IMR-90 (cell line): Measurements from ENCODE around the gene HOXD13. TPM values are rescaled to one million over a fixed set of nuclear protein-coding genes. Genes with fewer than 3 reads are reported as not detected.

ENCODE experiments used
- ATAC-seq: fragments of 200-7000 bp; cut with Tn5 transposase; 2 replicates; pipeline ENCODE4 v1.9.1; 2020; ENCODE audit warnings: low read depth, mild to moderate bottlenecking, moderate library complexity
- BruUV-seq: library from RNA; stranded (reverse); fragments of 400-500 nt; replicated peaks from 2 replicates; lab custom pipeline; 2021; lab: Mats Ljungman, UMichigan
- CTCF ChIA-PET: fragments of 300-600 bp; formaldehyde crosslinking; extraction: SDS; loops from one replicate; lab custom pipeline; 2021; ENCODE audit warnings: antibody characterized with exemption; lab: Yijun Ruan, JAX
- POLR2A ChIA-PET: fragments of 300-600 bp; sonication (Branson Sonifier 250); formaldehyde crosslinking; loops from one replicate; lab custom pipeline; 2022; ENCODE audit warnings: antibody characterized with exemption; ENCODE audit not compliant: unreplicated experiment; lab: Charles Lee
- DNase-seq: peaks from one replicate; pipeline ENCODE4 v3.0.0; 2013
- H2AFZ ChIP-seq: replicated peaks from 2 replicates; pipeline ENCODE3; 2013; ENCODE audit warnings: low read length, mild to moderate bottlenecking; ENCODE audit not compliant: poor library complexity
- H2AK5ac ChIP-seq: 2 replicates; pipeline ENCODE4 v1.6.1; 2013; ENCODE audit warnings: low read depth, low read length, inconsistent platforms
- H2AK9ac ChIP-seq: replicated peaks from 2 replicates; pipeline ENCODE3; 2013; ENCODE audit warnings: mild to moderate bottlenecking, low read depth, low read length, moderate library complexity; ENCODE audit not compliant: poor library complexity
- H2BK120ac ChIP-seq: 2 replicates; pipeline ENCODE4 v1.6.1; 2013; ENCODE audit warnings: low read depth, low read length, inconsistent platforms
- H2BK15ac ChIP-seq: 3 replicates; pipeline ENCODE4 v1.6.1; 2013; ENCODE audit warnings: low read depth, low read length, inconsistent platforms
- H2BK20ac ChIP-seq: 2 replicates; pipeline ENCODE4 v1.6.1; 2013; ENCODE audit warnings: low read depth, mild to moderate bottlenecking, inconsistent platforms, low read length, moderate library complexity
- H2BK5ac ChIP-seq: 2 replicates; pipeline ENCODE4 v1.6.1; 2013; ENCODE audit warnings: mild to moderate bottlenecking, low read depth, low read length, inconsistent platforms; ENCODE audit not compliant: poor library complexity, severe bottlenecking
- H3K14ac ChIP-seq: replicated peaks from 2 replicates; pipeline ENCODE4 v1.6.1; 2013; ENCODE audit warnings: low read depth, low read length, inconsistent platforms
- H3K18ac ChIP-seq: 2 replicates; pipeline ENCODE4 v1.6.1; 2013; ENCODE audit warnings: low read depth, low read length, control low read depth
- H3K23ac ChIP-seq: 2 replicates; pipeline ENCODE4 v1.6.1; 2013; ENCODE audit warnings: low read depth, low read length, inconsistent platforms
- H3K27ac ChIP-seq: 2 replicates; pipeline ENCODE4 v1.5.1; 2013; ENCODE audit warnings: mild to moderate bottlenecking, control low read depth, low read length; ENCODE audit not compliant: insufficient read depth
- H3K27me3 ChIP-seq: 2 replicates; pipeline ENCODE4 v1.6.1; 2013; ENCODE audit warnings: low read length; ENCODE audit not compliant: control insufficient read depth, insufficient read depth
- H3K36me3 ChIP-seq: 2 replicates; pipeline ENCODE4 v1.6.1; 2013; ENCODE audit warnings: low read length, mixed read lengths; ENCODE audit not compliant: control insufficient read depth, insufficient read depth
- H3K4ac ChIP-seq: 2 replicates; pipeline ENCODE4 v1.6.1; 2013; ENCODE audit warnings: low read depth, low read length, inconsistent platforms
- H3K4me1 ChIP-seq: 2 replicates; pipeline ENCODE4 v1.6.1; 2013; ENCODE audit warnings: low read length, mixed read lengths; ENCODE audit not compliant: control insufficient read depth, insufficient read depth
- H3K4me2 ChIP-seq: 2 replicates; pipeline ENCODE4 v1.6.1; 2013; ENCODE audit warnings: low read depth, mild to moderate bottlenecking, control low read depth, low read length, moderate library complexity
- H3K4me3 ChIP-seq: 2 replicates; pipeline ENCODE4 v1.5.1; 2013; ENCODE audit warnings: low read depth, mild to moderate bottlenecking, control low read depth, low read length, moderate library complexity; ENCODE audit not compliant: insufficient read depth
- H3K56ac ChIP-seq: 2 replicates; pipeline ENCODE4 v1.6.1; 2013; ENCODE audit warnings: low read length, inconsistent platforms; ENCODE audit not compliant: insufficient read depth; ENCODE audit errors: extremely low read depth
- H3K79me1 ChIP-seq, 2 experiments: 2 replicates each; pipeline ENCODE4 v1.6.1; 2013; ENCODE audit warnings: low read length in 2 of 2, inconsistent platforms in 1 of 2, low read depth in 1 of 2
- H3K9ac ChIP-seq: 2 replicates; pipeline ENCODE4 v1.6.1; 2013; ENCODE audit warnings: low read depth, low read length, control low read depth
- H3K9me1 ChIP-seq: 2 replicates; pipeline ENCODE4 v1.6.1; 2013; ENCODE audit warnings: low read length, inconsistent platforms; ENCODE audit not compliant: insufficient read depth
- H3K9me3 ChIP-seq: 2 replicates; pipeline ENCODE4 v1.6.1; 2013; ENCODE audit warnings: low read length; ENCODE audit not compliant: control insufficient read depth, insufficient read depth
- H4K20me1 ChIP-seq: 2 replicates; pipeline ENCODE4 v1.6.1; 2013; ENCODE audit warnings: low read length, inconsistent platforms; ENCODE audit not compliant: insufficient read depth
- H4K5ac ChIP-seq: 2 replicates; pipeline ENCODE4 v1.6.1; 2013; ENCODE audit warnings: mild to moderate bottlenecking, low read depth, low read length, control low read depth
- H4K8ac ChIP-seq, 2 experiments: 2 replicates each; pipeline ENCODE4 v1.6.1; 2013; ENCODE audit warnings: low read depth in 2 of 2, low read length in 2 of 2, control low read depth in 1 of 2, inconsistent platforms in 1 of 2
- H4K91ac ChIP-seq: 2 replicates; pipeline ENCODE4 v1.6.1; 2013; ENCODE audit warnings: low read depth, low read length, inconsistent platforms; ENCODE audit not compliant: insufficient read depth
- CHD1 ChIP-seq: IDR thresholded peaks from 2 replicates; pipeline ENCODE4 v1.6.1; 2012; ENCODE audit warnings: low read depth, low read length, improper control_type of control experiment
- CTCF ChIP-seq: conservative IDR thresholded peaks from 2 replicates; pipeline ENCODE4 v1.5.1; 2012; ENCODE audit warnings: mild to moderate bottlenecking, low read depth, low read length, improper control_type of control experiment
- ELK1 ChIP-seq: fragments of 150-350 bp; IDR thresholded peaks from 2 replicates; pipeline ENCODE4 v1.6.1; 2016; ENCODE audit warnings: low read depth, mild to moderate bottlenecking, low read length, moderate library complexity, borderline replicate concordance
- FOS ChIP-seq: fragments of 150-350 bp; IDR thresholded peaks from 2 replicates; pipeline ENCODE4 v1.6.1; 2016; ENCODE audit warnings: low read depth, low read length
- MAFK ChIP-seq: IDR thresholded peaks from 2 replicates; pipeline ENCODE4 v1.6.1; 2012; ENCODE audit warnings: low read depth, low read length, improper control_type of control experiment
- RAD21 ChIP-seq: IDR thresholded peaks from 2 replicates; pipeline ENCODE4 v1.6.1; 2012; ENCODE audit warnings: low read length, improper control_type of control experiment
- RFX5 ChIP-seq: IDR thresholded peaks from 2 replicates; pipeline ENCODE4 v1.8.0; 2012; ENCODE audit warnings: low read depth, mild to moderate bottlenecking, low read length, moderate library complexity
- SMC3 ChIP-seq: fragments of 150-350 bp; IDR thresholded peaks from 2 replicates; pipeline ENCODE4 v1.6.1; 2016; ENCODE audit warnings: low read depth, mild to moderate bottlenecking, antibody characterized with exemption, low read length, moderate library complexity
- WGBS, 2 experiments: methylation state at CpG; one replicate each; pipeline versions ENCODE4 v1.1.5 to v1.1.7; 2013; ENCODE audit warnings: missing lambda C conversion rate in 2 of 2; ENCODE audit not compliant: insufficient read length in 1 of 2; ENCODE audit errors: extremely low coverage in 2 of 2; 5-methylcytosine and 5-hydroxymethylcytosine counted together
- dilution Hi-C: fragments of 300-500 bp; cut with HindIII; formaldehyde crosslinking; loops from one replicate; pipeline ENCODE4 v1.14.3; 2018; ENCODE audit warnings: low sequenced_read_pairs; ENCODE audit not compliant: unreplicated experiment
- in situ Hi-C: fragments of 300-500 bp; cut with MboI; formaldehyde crosslinking; loops from 3 replicates; pipeline ENCODE4 v1.14.3; 2019; ENCODE audit warnings: low sequenced_read_pairs, inconsistent platforms, mixed read lengths
- intact Hi-C: fragments of 100-400 bp; cut with micrococcal nuclease; formaldehyde crosslinking; loops from 2 replicates; pipeline ENCODE4 v1.10.0; 2022
- polyA plus RNA-seq, 3 experiments: library from polyadenylated mRNA; depleted of rRNA; stranded (reverse); fragments of >200 nt; gene quantifications; 2 replicates each; pipeline ENCODE4 v1.2.3, GENCODE V29; 2012; ENCODE audit warnings: low replicate concordance in 1 of 3
- total RNA-seq: library from RNA; depleted of rRNA; stranded (reverse); fragments of >200 nt; gene quantifications from 2 replicates; pipeline ENCODE4 v1.2.3, GENCODE V29; 2012

The HOXD13 gene
- total and polyA plus RNA-seq, 2 of the 4 experiments (the other 2 are of a cell fraction): not detected

DNA sequence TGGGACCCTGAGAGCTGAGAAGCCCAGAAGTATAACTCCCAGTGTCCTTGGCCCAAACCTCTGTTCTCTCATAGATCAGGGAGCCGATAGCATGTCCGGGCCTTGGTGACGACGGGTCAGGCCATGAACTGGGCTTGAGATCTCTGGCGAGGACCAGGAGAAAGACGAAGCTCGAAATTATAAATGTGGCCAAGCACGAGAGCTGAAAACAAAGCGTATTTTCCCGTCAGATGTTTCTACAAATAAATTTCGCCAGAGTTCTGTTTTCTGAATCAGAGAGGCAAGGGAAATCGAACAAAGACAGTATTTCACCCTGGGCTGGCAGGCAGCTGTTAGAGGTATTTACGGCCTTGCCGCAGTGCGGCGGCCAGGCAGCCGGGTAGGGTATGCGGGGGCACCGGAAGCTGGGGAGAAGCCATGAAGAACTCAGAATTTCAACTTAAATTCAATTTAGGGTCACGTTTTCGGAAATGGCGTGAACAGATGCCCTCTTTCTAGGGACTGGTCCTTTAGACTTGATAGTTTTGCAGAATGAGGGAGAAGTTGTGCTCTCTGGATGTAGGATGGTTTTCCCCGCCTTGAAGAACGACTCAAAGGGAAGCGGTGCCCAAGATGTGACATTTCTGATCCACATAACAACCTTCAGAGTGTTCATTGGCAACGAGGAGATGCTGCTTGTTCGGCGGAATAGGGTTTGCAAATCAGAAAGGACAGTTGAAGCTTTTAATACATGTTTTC is 46.6 kb downstream of the HOXD13 start:
- no TSS peak for BruUV-seq
- peaks cover 3% of the 10 kb centered on the region for H3K9me3 ChIP-seq
- H3K9me1 ChIP-seq: no peaks in the 10 kb centered on the region
- no peak for ATAC-seq
- CTCF ChIA-PET: interaction anchor here (0.6 to 2.5 kb wide), 3 partner anchors 498 to 679 kb away, joined by 4 to 18 read pairs (median 4); no protein-coding TSS in a partner anchor
- H3K27ac ChIP-seq: no peak overlapping the region
- H4K8ac ChIP-seq: no peak overlapping the region
- no peak overlapping the region for H2AFZ ChIP-seq
- H3K27me3 ChIP-seq: peaks cover 79% of the 10 kb centered on the region
- H2BK5ac ChIP-seq: no peak overlapping the region
- H3K4me2 ChIP-seq: no peak overlapping the region
- H4K5ac ChIP-seq: no peak overlapping the region
- 13% methylated on average over 11 of the region's 28 CpGs; no CpG with 5 or more reads in 1 of the 2 experiments for WGBS, 2 experiments
- TF ChIP-seq SMC3: no peak
- no peak for TF ChIP-seq RAD21
- no peak for TF ChIP-seq MAFK
- TF ChIP-seq ELK1: no peak
- no peak for TF ChIP-seq CHD1
- TF ChIP-seq FOS: no peak
- no peak for TF ChIP-seq CTCF
- TF ChIP-seq RFX5: no peak
- H3K18ac ChIP-seq: no peak overlapping the region
- no peak overlapping the region for H2BK15ac ChIP-seq
- dilution Hi-C loops (no loop called here), in situ Hi-C loops (no loop called here), intact Hi-C loops (no loop called here)
- H3K79me1 ChIP-seq: no peaks in the 10 kb centered on the region
- no peaks in the 10 kb centered on the region for H3K4me1 ChIP-seq
- H3K14ac ChIP-seq: no peak overlapping the region
- no peak overlapping the region for H2BK20ac ChIP-seq
- H3K56ac ChIP-seq: no peak overlapping the region
- no peak overlapping the region for H3K4me3 ChIP-seq
- no peak overlapping the region for H2AK9ac ChIP-seq
- H2AK5ac ChIP-seq: no peak overlapping the region
- H4K20me1 ChIP-seq: no peaks in the 10 kb centered on the region
- H2BK120ac ChIP-seq: no peak overlapping the region
- H4K91ac ChIP-seq: no peak overlapping the region
- DNase-seq: no peak
- H3K23ac ChIP-seq: no peak overlapping the region
- H3K36me3 ChIP-seq: no peaks in the 10 kb centered on the region
- POLR2A ChIA-PET: no interaction called here
- no peak overlapping the region for H3K4ac ChIP-seq
- no peak overlapping the region for H3K9ac ChIP-seq
